Measurements from ENCODE around the gene NOD2. TPM values are rescaled to one million over a fixed set of nuclear protein-coding genes. Genes with fewer than 3 reads are reported as not detected.

Gene NOD2
- total and polyA plus RNA-seq, 4 donors = 2.1 to 14.1 (median 5.9) TPM

- ATAC-seq (ENCODE audit: insufficient read depth, low FRiP score) (no peak), DNase-seq (peak; percentile 41 to 66 (median 49))
- TF ChIP-seq CTCF (IDR thresholded peaks at IDR 0.05; ENCODE audit: control extremely low read depth, extremely low read depth) = no peak
- no peak overlapping the region for H3K9ac ChIP-seq (ENCODE audit: insufficient read depth in 1 of 2, low read length in 2 of 2)
- H3K4me3 ChIP-seq = no peak overlapping the region
- H3K27me3 ChIP-seq (ENCODE audit: control insufficient read depth in 3 of 3, insufficient read depth in 3 of 3, low read length in 2 of 3) = no peaks in the 10 kb centered on the region
- no peaks in the 10 kb centered on the region for H3K9me3 ChIP-seq (ENCODE audit: control insufficient read depth in 4 of 4, insufficient read depth in 3 of 4, low read length in 3 of 4)
- 78 to 80% methylated on average over 25 of the region's 25 CpGs for WGBS, 2 donors
- no peak overlapping the region for H3K27ac ChIP-seq (ENCODE audit: low read depth in 1 of 2, low read length in 1 of 2)
- peaks cover 0 to 3% (median 0%) of the 10 kb centered on the region in 4 donors for H3K36me3 ChIP-seq (ENCODE audit: control insufficient read depth in 4 of 4, insufficient read depth in 4 of 4, low read length in 4 of 4)
- peaks cover 0 to 20% (median 11%) of the 10 kb centered on the region in 5 donors for H3K4me1 ChIP-seq (ENCODE audit: control insufficient read depth in 5 of 5, insufficient read depth in 5 of 5, low read length in 5 of 5)
Observed at GRCh38 chr16:50711862-50712559, 18.6 kb downstream of the NOD2 start.

- Histone ChIP-seq H3K27ac (ENCODE audit: low read depth in 1 of 2, low read length in 1 of 2) (no peak overlapping the region), H3K9me3 (ENCODE audit: control insufficient read depth in 4 of 4, insufficient read depth in 3 of 4, low read length in 3 of 4) (no peaks in the 10 kb centered on the region), H3K4me3 (no peak overlapping the region), H3K36me3 (ENCODE audit: control insufficient read depth in 4 of 4, insufficient read depth in 4 of 4, low read length in 4 of 4) (peaks cover 0 to 3% (median 0%) of the 10 kb centered on the region in 4 donors), H3K4me1 (ENCODE audit: control insufficient read depth in 5 of 5, insufficient read depth in 5 of 5, low read length in 5 of 5) (peaks cover 0 to 20% (median 11%) of the 10 kb centered on the region in 5 donors), H3K27me3 (ENCODE audit: control insufficient read depth in 3 of 3, insufficient read depth in 3 of 3, low read length in 2 of 3) (no peaks in the 10 kb centered on the region), H3K9ac (ENCODE audit: insufficient read depth in 1 of 2, low read length in 2 of 2) (no peak overlapping the region)
- TF ChIP-seq CTCF (IDR thresholded peaks at IDR 0.05; ENCODE audit: control extremely low read depth, extremely low read depth) = no peak
- peak in 1 of 3 donors; percentile 33 for DNase-seq
- no peak for ATAC-seq (ENCODE audit: insufficient read depth, low FRiP score)
- WGBS, 2 donors = 47 to 71% methylated on average over 3 of the region's 3 CpGs
Observed at GRCh38 chr16:50712560-50712898, 19.1 kb downstream of the NOD2 start.

GRCh38 chr16:50712956-50713355, 19.6 kb downstream of the NOD2 start:
- H3K27me3 ChIP-seq (ENCODE audit: control insufficient read depth in 3 of 3, insufficient read depth in 3 of 3, low read length in 2 of 3) = no peaks in the 10 kb centered on the region
- peaks cover 0 to 3% (median 0%) of the 10 kb centered on the region in 4 donors for H3K36me3 ChIP-seq (ENCODE audit: control insufficient read depth in 4 of 4, insufficient read depth in 4 of 4, low read length in 4 of 4)
- H3K9ac ChIP-seq (ENCODE audit: insufficient read depth in 1 of 2, low read length in 2 of 2) = no peak overlapping the region
- H3K4me1 ChIP-seq (ENCODE audit: control insufficient read depth in 5 of 5, insufficient read depth in 5 of 5, low read length in 5 of 5) = peaks cover 0 to 20% (median 10%) of the 10 kb centered on the region in 5 donors
- ATAC-seq (ENCODE audit: insufficient read depth, low FRiP score) (no peak), DNase-seq (no peak)
- TF ChIP-seq CTCF (IDR thresholded peaks at IDR 0.05; ENCODE audit: control extremely low read depth, extremely low read depth) = no peak
- no peak overlapping the region for H3K4me3 ChIP-seq
- no peak overlapping the region for H3K27ac ChIP-seq (ENCODE audit: low read depth in 1 of 2, low read length in 1 of 2)
- H3K9me3 ChIP-seq (ENCODE audit: control insufficient read depth in 4 of 4, insufficient read depth in 3 of 4, low read length in 3 of 4) = no peaks in the 10 kb centered on the region
- WGBS, 2 donors = 38 to 64% methylated on average over 4 of the region's 4 CpGs
